LNCAP (cell line): ENCODE measurements around the gene XPO5.

Experiments
- CTCF ChIP-seq: fragments of 450-650 bp; IDR thresholded peaks from 2 replicates; pipeline ENCODE4 v1.5.1; 2017; ENCODE audit warnings: mild to moderate bottlenecking

XPO5 gene

DNA sequence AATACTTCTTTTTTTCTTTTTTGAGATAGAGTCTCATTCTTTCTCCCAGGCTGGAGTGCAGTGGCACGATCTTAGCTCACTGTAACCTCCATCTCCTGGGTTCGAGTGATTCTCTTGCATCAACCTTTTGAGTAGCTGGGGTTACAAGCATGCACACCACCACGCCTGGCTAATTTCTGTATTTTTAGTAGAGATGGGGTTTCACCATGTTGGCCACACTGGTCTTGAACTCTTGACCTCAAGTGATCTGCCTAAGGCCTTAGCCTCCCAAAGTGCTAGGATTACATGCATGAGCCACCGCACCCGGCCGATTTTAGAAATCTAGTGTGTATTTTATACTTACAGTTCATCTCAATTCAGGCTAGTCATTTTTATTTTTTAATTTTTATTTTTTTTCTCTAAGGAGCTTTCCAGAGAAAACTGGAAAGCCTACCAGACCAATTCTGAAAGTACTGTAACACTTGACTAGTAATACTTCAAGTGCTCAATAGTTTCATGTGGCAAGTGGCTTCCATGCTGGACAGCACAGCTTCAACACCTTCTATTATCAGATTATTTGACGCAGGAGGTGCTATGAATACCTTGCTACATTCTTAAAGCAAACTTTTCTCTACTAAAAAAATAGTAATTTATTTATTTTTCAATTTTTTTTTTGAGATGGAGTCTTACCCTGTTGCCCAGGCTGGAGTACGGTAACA is 33.9 kb downstream of the XPO5 start:
- TF ChIP-seq CTCF, result no peak

DNA sequence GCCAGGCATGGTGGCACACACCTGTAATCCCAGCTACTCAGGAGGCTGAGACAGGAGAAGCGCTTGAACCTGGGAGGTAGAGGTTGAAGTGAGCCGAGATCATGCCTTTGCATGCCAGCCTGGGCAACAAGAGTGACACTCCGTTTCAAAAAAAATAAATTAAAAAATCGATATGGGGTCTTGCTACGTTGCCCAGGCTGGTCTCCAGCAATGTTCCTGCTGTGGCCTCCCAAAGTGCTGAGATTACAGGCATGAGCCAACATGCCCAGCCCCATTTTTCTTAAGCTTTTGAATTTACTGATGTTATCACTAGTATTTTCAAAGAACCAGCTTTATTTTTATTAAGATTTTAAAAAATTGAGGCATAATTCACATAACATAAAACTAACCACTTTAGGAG is 35.3 kb downstream of the XPO5 start:
- no peak for TF ChIP-seq CTCF

GRCh38 chr6:43532201-43532600 is 43.6 kb downstream of the XPO5 start:
- no peak for TF ChIP-seq CTCF

GRCh38 chr6:43524483-43524961 is 51.3 kb downstream of the XPO5 start:
- TF ChIP-seq CTCF, result no peak

GRCh38 chr6:43523284-43523683 is 52.6 kb downstream of the XPO5 start:
- TF ChIP-seq CTCF, result no peak

DNA sequence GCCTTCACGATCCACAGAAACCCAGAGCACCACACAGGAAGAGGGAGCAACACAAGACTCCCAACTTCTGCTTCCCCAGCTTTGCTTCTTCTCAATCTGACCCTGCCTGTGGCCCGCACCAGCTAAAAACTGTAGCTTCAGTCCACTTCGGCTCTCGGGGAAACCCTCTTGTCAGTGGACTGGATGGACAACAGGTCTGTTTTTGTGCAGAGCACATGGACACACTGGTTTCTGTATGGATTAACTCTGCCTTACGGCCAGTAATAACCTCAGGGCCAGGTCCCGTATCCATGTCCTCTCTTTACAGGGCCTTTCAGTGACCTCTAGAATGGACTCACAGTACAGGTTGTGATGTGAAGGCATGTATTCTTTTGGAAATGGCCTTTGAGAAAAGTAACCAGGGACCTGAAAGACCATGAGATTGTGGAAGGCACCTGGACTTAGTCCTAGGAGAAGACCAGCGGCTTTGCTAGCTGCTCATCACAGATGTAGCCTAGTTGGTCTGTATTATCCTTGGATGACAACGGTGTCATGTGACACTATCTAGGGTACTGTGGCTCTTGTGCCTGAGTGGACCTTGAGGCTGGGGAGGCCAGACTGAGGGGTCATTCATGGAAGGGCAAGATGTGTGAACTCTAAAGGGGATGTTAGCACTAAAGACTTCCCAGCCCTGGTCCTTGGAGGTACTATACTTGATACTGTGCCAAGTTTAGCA is 53.1 kb downstream of the XPO5 start:
- no peak for TF ChIP-seq CTCF

DNA sequence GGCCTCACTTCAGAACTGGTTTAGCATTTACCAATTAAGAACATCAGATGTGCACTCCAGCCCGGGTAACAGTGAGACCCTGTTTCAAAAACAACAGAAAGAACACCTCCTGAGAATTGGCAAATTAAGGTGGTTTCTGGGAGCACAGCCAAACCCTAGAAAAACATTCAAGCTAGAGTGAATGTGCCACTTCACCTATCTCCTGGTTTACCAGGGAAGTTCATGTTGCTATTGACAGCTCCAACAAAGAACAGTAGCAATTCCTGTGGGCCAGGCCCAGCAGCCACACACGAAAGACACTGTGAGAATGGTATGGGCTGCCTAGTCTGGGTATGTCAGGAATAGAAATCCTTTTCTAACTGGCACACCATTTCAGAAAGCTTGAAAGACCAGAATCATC is 54.0 kb downstream of the XPO5 start:
- TF ChIP-seq CTCF, result no peak
